D721Med (cell line): ENCODE measurements around the gene CYP19A1.

ENCODE experiments used
- DNase-seq: peaks from one replicate; pipeline ENCODE4 v3.0.0; 2011; ENCODE audit warnings: low spot score; ENCODE audit not compliant: insufficient read length
- FAIRE-seq: peaks from 2 replicates; lab custom pipeline; 2011; peaks lifted over from hg19 to GRCh38; lab: Jason Lieb, UNC
- CTCF ChIP-seq: IDR thresholded peaks from 2 replicates; pipeline ENCODE4 v1.5.1; 2012; ENCODE audit warnings: mild to moderate bottlenecking, control low read depth; ENCODE audit not compliant: insufficient read depth; ENCODE audit errors: missing control alignments

Gene CYP19A1

GRCh38 chr15:51274956-51275355 is 63.4 kb downstream of the CYP19A1 start:
- TF ChIP-seq CTCF, result no peak
- FAIRE-seq, result no peak

DNA sequence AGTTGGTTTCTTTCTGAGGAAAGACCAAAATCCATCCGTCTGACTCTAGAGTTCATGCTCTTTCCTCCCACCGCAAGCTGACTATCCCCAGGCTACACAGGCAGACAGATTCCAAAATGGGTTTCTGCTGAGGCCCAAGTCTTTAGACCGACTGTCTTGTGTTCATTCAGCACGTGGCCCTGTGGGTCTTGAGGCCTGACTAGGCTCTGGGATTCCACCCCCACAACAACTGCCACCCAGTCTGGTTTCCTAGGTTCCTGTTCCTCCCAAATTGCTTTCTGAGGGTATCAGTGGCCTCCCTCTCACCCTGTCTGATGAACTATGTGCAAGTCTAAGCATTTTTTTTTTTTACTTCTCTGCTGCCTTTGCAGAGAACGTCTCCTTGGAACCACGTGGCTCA is 67.7 kb downstream of the CYP19A1 start:
- TF ChIP-seq CTCF, result no peak
- no peak for FAIRE-seq

More at GRCh38 chr15:51274956-51275355, 63.4 kb downstream of the CYP19A1 start:
- DNase-seq, result no peak

GRCh38 chr15:51269496-51269895 is 68.9 kb downstream of the CYP19A1 start:
- TF ChIP-seq CTCF, result no peak
- DNase-seq (no peak), FAIRE-seq (no peak)

More for the DNA sequence above, 67.7 kb downstream of the CYP19A1 start:
- DNase-seq, result no peak

GRCh38 chr15:51267703-51268083 is 70.7 kb downstream of the CYP19A1 start:
- TF ChIP-seq CTCF, result no peak
- FAIRE-seq, result no peak
- no peak for DNase-seq

DNA sequence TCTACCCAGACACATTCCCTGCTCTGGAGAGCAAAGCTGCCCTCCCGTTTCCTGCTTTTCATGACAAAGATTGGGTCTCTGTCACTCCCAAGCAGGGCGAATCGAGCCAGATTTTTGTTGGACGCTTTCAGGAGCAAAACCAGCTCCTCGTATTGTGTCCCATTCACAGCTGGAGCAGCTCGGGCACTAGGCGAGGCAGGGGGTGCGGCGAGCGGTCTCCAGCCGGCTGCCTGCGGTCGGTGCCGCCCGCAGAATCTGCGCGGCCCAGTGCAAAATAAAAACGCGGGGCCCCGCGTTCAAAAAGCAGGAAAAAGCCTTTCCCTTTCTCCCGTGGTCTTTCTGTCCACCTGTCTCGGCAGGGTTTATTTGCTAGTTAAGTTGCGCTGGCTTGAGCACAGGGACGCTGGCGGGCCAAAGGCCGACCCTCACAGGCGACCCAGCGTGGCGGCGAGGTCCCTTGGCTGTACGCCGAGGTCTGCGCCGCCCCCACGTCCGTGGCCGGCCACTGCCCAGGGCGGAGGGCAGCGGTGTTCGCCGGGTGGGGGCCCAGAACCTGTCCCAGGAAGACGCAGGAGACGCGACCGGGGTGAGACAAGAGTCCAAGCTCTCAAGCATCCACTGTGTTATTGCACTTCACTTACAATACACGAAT is 71.2 kb downstream of the CYP19A1 start:
- FAIRE-seq, result no peak
- no peak for TF ChIP-seq CTCF
- no peak for DNase-seq

DNA sequence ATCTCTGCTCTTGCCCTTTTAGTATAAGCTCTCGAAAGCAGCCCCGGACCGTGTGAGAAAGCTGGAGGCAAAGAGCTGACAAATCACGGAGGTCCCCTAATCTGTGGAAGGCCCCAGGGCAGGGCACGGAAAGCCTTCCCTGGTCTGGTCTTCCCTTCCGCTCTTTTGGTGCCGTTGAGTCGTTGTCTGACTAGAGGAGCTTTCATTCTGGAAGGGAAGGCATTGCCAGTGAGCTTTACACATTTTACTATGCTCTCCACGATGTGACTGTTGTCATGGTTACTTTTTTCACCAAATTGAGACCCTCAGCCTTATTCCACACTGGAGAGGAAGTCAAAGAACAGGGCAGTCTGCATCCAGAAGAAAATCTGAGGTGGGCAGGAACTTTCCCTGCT is 71.7 kb downstream of the CYP19A1 start:
- DNase-seq (no peak), FAIRE-seq (no peak)
- no peak for TF ChIP-seq CTCF

DNA sequence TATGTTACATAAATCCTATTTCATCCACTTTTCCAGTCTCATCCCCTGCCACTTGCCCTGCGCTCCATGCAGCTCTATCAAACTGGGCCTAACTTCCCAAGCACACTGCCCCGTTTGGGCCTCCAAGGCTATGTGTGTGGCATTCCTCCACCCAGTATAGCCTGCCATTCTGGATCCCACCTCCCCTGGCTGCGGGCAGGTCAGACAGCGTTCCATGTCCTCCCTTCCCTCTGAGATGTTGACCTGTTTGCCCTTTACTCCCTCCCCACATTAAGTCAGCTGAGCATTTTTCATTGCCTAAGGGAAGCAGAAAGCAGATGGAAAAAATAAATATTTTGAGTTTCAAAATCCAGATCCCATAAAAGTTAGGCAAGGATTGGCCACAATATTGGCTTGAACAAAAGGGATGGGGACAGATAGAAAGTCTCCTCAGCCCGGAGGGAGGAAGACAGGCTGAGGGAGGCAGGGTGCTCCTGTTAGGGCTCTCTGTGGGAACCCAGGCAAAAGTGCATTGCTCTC is 73.3 kb downstream of the CYP19A1 start:
- TF ChIP-seq CTCF, result no peak
- no peak for FAIRE-seq
- no peak for DNase-seq
